DND-41 (cell line): ENCODE results near the gene GGNBP2.

ENCODE experiments used
- EZH2 ChIP-seq: IDR thresholded peaks from 3 replicates; pipeline ENCODE4 v1.6.1; 2012; ENCODE audit warnings: borderline replicate concordance, low read depth, mild to moderate bottlenecking, moderate library complexity, low read length, inconsistent platforms; ENCODE audit not compliant: severe bottlenecking
- TF ChIP-seq, protein P1 (sequence below): IDR thresholded peaks from 2 replicates; pipeline ENCODE4 v1.5.1; 2012; ENCODE audit warnings: borderline replicate concordance, low read length, moderate library complexity, mild to moderate bottlenecking; ENCODE audit not compliant: poor library complexity, severe bottlenecking; ENCODE audit errors: extremely low read depth

DNA sequence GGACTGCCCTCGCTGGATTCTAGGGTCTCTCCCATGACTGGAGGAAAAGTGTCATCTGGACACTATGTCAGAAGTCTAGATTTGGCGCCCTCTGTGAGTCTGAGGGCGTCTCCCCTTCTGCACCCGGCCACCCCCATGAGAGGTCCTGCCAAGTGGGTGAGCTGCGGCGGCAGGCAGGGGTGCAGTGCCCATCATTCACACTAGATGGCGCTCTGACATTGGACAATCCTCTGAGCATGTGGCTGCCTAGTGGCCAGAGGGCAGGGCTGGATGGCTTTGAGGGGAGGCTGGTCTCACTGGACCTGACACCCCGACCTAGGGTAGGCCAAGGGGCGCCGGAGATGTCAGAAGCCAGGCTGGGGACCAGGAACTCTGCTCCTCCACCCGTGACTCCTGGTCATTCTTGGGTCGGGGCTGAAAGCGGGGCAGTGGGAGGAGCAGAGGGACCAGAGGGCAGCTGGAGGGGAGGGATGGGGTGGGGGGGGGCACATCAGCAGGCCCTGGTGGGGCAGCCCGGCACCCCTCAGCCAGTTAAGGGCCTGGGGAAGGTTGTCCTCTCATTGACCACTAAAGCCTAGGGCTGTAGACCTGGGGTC is 84.6 kb downstream of the GGNBP2 start:
- TF ChIP-seq, protein P1, sequence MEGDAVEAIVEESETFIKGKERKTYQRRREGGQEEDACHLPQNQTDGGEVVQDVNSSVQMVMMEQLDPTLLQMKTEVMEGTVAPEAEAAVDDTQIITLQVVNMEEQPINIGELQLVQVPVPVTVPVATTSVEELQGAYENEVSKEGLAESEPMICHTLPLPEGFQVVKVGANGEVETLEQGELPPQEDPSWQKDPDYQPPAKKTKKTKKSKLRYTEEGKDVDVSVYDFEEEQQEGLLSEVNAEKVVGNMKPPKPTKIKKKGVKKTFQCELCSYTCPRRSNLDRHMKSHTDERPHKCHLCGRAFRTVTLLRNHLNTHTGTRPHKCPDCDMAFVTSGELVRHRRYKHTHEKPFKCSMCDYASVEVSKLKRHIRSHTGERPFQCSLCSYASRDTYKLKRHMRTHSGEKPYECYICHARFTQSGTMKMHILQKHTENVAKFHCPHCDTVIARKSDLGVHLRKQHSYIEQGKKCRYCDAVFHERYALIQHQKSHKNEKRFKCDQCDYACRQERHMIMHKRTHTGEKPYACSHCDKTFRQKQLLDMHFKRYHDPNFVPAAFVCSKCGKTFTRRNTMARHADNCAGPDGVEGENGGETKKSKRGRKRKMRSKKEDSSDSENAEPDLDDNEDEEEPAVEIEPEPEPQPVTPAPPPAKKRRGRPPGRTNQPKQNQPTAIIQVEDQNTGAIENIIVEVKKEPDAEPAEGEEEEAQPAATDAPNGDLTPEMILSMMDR, result peak; percentile 100
- TF ChIP-seq EZH2, result no peak
